Measurements from ENCODE around the gene POLD2.

The POLD2 gene

DNA sequence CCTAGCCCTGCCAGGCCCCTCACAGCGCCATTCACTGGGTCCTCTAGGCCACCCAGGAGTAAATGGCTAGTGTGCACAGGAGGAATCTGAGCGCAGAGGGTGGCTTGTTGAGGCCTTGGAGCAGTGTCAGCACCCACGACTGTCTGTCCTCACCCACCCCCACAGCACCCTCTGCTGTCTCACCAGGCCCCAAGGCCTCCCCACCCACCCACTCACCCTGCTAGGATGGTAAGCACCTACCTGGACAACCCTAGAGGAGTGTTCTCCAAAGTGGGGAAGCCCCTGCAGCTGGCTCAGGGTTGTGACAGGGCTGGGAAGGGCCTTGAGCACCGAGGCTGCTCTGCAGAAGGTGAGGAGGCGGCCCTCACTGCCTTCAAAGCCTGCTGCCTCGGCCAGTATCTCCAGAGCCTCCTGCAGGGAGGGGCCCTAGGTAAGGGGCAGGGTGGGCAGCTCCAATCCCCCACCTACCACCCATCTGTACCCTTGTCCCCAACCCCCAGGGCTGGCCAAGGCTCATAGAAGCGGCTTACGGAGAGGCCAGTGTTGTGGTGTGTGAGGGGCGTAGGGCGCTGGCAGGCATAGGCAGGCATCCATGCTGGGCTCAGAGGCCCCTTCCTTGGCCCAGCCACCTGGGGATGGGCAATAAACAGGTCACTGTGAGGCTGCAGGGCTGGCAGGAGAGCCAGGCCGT lies 43.9 kb downstream of the POLD2 start:
- no peak for ATAC-seq

DNA sequence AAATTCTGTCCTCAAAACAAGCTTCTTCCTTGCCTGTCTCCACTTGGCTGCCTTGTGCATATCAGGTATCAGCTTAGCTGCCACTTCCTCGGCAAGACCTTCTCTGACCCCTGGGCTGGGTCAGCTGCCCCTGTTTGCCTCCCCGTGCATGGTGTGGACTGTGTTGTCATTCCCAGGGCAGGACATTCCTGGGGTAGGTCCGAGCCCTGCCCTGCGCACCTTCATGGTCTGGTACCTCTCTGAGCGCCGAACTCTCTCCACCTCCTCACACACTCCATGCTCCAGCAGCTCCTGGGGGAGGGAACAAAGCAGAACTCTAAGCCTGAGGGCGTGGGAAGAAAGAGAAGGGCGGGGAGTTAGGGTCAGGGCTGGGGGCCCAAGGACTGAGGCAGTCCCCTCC lies 44.8 kb downstream of the POLD2 start:
- no peak for ATAC-seq

DNA sequence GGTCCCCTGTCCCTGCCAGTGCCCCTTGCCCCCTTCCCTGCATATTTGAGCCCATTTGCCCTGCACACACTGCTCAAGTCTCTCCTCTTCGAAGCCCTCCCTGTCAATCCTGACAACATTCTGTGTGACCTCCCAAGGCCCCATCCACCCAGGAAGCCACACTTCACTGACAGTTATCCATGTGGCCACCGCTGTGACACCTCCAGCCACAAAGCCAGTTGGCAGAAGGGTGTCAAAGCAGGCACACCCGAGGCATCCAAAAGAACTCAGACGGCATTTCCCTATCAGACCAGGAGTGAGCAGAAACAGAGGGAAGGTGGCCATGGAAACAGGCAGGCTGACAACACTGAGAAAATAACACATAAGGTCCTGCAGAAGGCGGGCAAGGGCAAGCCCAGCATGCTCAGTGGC lies 45.7 kb downstream of the POLD2 start:
- no peak for ATAC-seq

DNA sequence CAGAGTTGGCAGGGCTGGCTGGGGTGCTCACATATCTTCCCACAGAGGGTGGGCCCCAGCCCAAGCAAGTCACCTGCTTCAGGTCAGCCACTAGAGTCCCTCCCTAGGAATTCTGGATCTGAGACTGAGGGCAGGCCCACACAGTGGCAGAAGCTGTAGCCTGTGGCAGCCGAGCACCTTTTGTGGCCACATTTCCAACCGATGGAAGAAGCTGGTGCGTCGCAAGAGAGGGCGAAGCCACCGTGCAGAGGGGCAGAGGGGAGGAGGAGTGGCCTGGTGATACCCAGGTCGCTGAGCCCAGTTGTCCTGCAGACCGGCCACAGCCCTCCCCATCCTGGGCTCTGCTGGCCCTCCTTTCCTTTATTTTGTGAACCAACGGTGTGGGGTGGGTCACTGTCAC lies 46.3 kb downstream of the POLD2 start:
- no peak for ATAC-seq

DNA sequence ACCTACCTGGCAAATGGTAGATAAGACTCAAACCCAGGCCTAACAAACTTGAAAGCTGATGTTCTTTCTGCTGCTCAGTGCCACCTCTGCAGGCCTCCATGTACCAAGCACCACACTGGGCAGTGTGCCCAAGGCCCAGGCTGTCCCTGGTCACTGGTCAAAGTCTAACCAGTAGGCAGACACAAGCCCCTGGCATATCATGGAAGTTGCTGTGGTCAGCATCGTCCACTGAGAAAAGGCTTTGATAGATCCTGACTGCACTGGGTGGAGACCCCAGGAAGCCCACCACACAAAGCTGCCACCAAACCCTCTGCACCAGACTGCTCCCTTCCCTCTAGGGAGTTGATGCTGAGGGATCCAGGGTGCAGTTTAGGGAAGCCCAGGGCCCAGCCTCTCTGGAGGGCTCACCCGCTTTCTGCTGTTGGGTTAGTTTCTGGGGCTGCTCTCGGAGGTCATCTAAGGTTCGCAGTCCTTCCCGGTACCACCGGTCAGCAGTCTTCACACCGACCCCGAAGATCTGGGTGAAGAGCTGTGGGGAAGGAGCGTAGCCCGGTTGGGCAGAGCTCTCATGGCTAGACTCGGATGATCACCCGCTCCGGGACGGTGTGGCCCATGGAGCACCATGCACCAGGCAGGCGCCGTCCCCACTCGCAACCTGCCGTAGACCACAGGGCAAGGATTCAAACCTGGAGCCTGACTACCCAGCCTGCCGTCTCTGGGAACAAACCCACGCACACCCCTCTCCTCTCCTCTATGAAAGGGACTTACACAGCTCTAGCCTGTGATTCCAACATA lies 47.0 kb downstream of the POLD2 start:
- ATAC-seq = no peak

DNA sequence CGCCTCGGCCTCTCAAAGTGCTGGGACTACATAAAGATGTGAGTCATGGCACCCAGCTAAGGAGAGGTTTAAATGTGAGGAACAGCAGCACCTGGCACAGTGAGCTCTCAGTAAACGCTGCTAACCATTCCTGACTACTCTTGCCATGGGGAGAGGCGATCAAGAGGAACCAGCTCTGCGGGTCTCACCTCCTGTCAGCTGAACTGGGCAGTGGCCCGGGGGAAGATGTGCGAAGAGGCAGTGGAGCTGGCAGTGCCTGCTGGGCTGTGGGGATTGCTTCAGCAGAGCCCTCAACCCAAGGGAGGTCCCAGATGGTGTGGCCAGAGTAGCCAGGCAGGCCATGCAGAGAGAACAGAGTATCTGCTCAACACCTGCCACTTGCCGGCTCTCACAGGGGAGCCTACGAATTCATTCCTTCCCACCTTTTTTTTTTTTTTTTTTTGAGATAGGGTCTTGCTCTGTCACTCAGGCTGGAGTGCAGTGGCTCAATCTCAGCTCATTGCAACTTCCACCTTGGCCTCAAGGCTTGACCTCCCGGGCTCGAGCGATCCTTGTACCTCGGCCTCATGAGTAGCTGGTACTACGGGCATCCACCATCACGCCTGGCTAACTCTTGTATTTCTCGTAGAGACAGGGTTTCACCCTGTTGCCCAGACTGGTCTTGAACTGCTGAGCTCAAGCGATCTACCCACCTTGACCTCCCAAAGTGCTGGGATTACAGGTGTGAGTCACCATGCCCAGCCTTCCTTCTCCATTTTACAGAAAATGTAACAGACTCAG lies 47.9 kb downstream of the POLD2 start:
- ATAC-seq = no peak

DNA sequence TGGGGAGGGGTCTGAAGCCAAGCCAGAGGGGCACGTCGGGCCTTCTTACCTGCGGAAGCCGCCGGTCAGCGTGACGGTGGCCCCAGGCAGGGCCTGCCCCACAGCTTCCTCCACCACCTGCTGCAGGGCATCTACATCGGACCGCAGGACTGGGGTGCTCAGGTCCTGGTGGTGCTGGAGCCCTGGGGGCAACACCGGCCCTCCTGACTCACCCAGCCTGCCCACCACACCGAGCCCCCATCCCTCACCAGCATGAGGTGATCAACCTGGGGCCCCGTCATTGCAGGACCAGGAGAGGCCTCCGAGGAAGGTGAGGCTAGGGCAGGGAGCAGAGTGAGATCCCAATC lies 49.0 kb downstream of the POLD2 start:
- no peak for ATAC-seq

DNA sequence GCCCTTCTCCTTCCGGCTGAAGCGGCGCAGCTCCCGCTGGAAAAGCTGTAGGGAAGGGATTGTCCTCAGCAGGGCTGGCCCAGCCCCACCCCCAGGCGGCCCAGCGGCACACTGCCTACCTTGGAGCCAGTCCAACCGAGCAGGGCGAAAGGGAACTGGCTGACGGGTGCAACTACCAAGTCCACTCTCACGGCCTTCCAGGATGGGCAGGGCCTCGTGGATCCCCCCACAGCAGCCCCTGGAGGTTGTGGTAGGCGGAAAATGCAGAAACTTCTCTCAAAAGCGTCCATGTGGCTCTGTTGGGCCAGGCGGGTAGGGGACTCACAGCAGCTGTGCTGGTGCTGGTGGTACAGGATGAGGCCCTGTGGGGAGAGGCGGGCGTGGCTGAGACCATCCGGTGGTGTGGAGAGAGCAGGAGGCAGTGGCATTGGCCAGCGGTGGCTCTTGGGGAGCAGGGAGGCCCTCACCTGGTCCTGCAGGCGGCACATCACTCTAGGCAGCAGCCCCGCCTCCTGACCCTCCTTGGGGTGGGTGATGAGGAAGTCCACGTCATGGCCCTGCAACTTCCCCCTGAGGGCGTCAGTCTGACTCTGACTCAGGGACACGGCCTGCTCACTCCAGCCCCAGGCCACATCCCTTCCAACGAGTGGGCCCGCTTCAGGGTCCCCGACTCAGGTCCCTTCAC lies 49.5 kb downstream of the POLD2 start:
- peak; percentile 86 for ATAC-seq

DNA sequence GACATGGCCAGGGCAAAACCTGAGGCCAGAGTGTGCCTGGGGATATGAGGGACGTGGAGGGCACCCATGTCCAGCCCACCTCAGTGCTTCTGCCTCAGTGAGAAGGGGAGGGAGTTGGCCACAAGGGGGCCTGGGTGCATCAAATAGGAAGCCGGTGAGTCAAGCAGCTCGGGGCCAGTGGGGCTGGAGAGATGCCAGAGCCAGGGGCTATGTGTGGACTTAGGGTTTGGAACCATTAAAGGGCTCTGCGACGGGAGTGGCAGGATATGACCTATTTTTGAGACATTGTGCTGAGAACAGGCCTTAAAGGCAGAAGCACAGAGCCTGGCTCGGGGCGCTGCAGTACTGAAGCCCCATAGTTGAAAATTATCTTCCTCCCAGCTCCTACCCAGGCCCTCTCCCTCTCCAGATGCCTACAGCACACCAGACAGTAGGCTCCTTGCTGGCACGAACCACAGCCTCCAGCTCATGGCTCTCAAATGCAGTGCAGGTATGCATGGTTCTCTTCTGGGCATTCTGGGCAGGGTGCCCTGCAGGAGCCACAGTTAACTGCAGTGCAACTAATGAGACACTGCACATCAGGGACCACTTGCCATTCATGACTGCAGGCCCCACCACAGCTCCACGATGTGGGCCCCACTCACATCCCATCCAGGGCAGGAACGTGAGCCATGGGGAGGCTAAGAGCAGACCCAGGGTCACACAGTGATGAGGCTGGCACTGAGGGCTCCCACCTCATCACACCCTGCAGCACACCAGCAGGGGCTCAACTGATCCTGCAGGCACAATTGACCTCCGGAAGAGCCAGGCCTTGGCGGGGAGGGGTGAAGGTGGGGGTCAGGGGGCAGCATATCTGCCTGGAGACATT lies 50.8 kb downstream of the POLD2 start:
- no peak for ATAC-seq

DNA sequence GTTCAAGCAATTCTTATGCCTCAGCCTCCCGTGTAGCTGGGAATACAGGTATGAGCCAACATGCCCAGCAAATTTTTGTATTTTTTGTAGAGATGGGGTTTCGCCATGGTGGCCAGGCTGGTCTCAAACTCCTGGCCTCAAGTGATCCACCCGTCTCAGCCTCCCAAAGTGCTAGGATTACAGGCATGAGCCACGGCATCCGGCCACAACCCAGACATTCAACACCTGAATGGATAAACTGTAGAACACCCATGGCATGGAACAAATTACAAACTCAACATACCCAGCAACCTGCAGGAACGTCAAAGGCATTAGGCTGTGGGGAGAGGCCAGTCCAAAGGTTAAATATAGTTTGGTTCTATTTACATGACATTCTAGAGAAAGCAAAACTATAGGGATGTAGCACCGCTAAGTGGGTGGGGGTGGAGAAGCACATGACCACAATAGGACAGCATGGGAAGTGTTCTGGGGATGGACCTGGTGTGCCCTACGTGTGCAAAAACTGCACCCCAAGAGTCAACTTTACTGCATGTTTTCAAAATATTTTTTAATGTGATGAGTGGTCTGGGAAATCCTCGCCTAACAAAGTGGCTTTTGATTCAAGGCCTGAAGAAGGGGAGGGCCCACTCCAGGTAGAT lies 51.5 kb downstream of the POLD2 start:
- no peak for ATAC-seq

DNA sequence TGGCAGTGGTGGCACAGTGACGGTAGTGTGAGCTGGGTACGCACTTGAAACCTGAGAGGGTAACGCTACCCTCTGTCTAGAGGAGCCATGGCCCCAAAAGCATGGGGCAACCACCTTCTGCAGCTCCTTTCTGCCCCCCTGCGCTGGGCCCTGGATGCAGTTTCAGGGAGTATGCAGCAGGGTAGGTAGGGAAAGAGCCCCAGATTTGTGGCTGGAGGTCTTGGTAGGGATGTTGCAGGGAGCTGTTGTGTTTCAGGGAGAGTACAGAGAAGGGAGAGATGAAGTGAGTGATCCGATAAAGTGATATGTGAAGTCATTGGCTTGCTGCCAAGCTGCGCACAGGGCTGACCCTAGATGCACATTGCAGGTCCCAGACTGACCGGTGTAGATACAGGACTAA lies 55.3 kb downstream of the POLD2 start:
- no peak for ATAC-seq

DNA sequence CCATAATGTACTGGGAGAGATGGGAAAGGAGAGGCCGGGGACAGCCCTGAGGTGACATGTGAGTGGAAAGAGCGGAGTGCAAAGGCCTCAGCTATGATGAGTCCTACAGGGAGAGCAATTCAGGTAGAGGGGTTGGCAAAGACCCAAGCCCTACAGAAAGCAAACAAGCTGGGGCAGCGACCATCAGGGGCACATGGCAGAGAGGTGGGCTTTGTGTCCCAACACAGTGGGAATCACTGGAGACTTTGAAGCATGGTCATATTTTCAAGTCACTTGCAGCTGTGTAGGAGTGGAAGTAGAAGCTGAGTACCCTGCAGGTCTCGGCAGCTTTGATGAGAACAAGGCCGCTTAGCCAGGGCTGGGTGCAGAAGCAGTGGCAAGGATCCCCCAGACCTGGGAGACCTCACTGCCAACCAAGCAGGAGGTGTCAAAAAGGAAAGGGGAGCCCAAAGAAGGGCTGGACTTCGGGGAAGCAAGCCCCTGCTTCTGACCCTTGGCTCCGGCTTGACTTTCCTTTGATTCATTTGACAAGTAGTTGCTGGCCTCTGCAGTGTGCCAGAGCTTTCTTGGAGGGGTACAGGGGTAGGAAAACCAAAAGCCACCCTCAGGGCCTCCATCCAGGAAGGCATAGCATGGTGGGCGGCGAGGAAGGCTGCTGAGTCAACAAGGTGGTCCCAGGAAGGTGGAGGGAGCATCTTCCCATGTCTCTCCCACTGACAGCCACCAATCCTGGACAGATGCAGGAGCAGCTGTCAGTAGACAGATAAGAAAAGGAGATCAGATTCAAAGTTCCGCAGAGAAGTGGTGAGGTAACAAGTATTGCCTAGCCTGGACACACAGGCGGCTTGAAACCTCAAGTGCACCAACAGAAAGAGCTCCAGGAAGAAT lies 56.0 kb downstream of the POLD2 start:
- ATAC-seq = no peak

DNA sequence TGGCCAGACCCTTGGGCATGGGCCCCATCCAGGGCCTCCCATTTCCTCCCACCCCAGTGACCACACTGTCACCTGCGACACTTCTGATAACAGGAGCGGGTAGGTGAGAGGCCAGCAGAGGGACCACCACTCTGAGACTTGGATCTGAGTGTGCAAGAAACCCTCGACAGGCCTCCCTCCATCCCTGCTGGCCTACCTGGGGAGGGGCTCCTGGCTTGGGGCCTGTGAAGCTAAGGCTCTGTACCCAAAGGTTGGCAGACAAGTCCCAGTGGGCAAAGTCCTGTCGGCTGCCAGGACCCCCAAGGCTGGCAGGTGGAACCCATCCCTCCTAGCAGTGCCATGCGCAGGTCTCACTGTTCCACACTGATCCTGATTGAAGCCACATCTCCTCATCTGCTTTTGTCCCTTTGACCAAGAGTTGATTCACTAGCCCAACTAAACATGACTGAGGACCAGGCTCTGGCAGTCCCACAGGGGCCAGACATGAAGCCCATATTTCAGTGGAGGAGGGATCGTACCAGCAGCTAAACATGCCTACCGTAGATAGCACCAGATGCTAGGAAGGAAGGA lies 56.8 kb downstream of the POLD2 start:
- peak; percentile 5 to 7 for ATAC-seq

DNA sequence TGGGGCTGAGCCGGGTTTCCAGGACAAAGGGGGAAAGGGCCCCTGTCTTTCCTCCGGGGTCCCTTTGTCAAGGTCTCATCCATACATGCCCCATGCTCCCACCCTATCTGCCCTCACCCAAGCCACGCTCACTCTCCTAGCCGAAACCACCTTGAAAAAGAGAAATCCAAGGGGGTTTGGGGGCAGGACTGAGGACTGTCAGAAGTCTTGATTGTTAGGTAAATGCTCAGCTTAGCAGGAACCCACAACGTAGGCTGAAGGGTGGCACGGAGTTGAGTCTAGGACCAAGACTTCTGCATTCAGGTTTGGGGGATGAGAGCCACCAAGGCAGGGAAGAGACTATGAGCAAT lies 57.3 kb downstream of the POLD2 start:
- peak; percentile 3 for ATAC-seq

DNA sequence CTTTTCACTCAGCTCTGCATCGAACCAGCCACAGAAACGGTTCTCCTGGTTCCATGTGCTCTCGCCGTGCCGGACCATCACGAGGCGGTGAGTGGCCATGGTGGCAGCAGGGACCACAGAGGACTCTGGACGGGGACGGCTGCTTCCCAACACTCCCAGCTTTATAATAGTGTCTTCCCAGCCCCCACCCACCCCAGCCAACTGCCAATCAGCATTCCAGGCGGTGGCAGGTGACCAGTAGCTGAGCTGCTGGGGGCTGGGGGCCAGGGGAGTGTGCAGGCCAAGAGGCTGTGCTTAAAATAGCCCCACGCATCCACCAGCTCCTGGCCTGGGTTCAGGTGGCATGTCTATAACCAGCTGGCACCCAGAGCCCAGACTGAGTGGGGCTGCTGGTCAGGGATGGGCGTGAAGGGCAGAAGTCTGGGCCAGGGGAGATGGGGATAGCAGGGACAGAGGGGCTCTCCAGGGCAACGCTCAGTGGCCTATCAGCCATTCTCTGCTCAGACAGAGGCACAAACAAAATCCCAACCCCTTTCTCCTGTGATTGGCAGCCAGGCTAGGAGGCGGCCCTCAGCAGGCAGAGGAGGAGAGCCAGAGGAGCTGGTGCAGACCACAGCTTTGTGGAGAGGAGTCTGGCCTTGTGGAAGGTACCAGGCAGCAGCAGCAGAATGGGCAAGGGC lies 57.8 kb downstream of the POLD2 start, which contains the start of gene PGAM2:
PGAM2 (minus strand) TSS at position 137 of the 680 bp plus-strand sequence; CDS start at position 99, 38 bp downstream.
- ATAC-seq = peak; percentile 15 to 28

DNA sequence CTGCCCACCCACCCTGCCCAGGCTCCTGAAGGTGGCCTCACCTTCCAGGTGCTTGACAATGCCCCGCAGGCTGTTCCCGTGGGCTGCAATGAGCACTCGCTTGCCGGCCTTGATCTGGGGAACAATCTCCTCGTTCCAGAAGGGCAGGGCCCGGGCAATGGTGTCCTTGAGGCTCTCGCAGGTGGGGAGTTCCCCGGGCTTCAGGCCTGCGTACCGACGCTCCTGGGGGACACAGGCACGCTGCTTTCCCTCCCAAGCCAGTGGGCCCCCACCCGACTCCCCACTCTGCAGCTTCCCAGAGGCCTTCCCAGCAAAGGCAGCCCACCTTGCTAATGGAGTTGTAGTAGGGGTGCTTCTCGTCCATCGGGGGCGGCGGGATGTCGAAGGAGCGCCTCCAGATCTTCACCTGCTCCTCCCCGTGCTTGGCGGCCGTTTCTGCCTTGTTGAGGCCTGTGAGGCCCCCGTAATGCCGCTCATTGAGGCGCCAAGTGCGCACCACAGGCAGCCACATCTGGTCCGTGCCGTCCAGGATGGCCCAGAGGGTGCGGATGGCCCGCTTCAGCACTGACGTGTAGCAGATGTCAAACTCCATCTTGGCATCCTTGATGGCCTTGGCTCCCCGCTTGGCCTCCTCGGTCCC lies 58.4 kb downstream of the POLD2 start:
- ATAC-seq = no peak

Data from activated CD4-positive, CD25-positive, alpha-beta regulatory T cell treated with anti-CD3 and anti-CD28 coated beads, Interleukin-2, amount 50 U/mL, for 24 hours (primary cell).